ENCODE measurements around the gene CD207. TPM values are rescaled to one million over a fixed set of nuclear protein-coding genes. Genes with fewer than 3 reads are reported as not detected.

CD207 gene
- total RNA-seq, 1 donor = not detected

- TF ChIP-seq CTCF (IDR thresholded peaks at IDR 0.05; ENCODE audit: insufficient read depth, low read depth, low read length) = no peak
- H3K4me3 ChIP-seq (ENCODE audit: low read depth, low read length) = no peak overlapping the region
Measured at GRCh38 chr2:70808983-70809958, 26.3 kb downstream of the CD207 start.

GRCh38 chr2:70807828-70808118, 27.8 kb downstream of the CD207 start:
- H3K4me3 ChIP-seq (ENCODE audit: low read depth, low read length) = no peak overlapping the region
- DNase-seq (ENCODE audit: low read depth) = no peak
- no peak for TF ChIP-seq CTCF (IDR thresholded peaks at IDR 0.05; ENCODE audit: insufficient read depth, low read depth, low read length)

More at GRCh38 chr2:70808983-70809958, 26.3 kb downstream of the CD207 start:
- no peak for DNase-seq (ENCODE audit: low read depth)

- DNase-seq (ENCODE audit: low read depth) = no peak
- no peak for TF ChIP-seq CTCF (IDR thresholded peaks at IDR 0.05; ENCODE audit: insufficient read depth, low read depth, low read length)
Measured at GRCh38 chr2:70807102-70807827, 28.4 kb downstream of the CD207 start.

GRCh38 chr2:70806620-70807019, 29.0 kb downstream of the CD207 start:
- no peak overlapping the region for H3K4me3 ChIP-seq (ENCODE audit: low read depth, low read length)
- TF ChIP-seq CTCF (IDR thresholded peaks at IDR 0.05; ENCODE audit: insufficient read depth, low read depth, low read length) = no peak
- DNase-seq (ENCODE audit: low read depth) = no peak

More at GRCh38 chr2:70807102-70807827, 28.4 kb downstream of the CD207 start:
- no peak overlapping the region for H3K4me3 ChIP-seq (ENCODE audit: low read depth, low read length)

GRCh38 chr2:70806013-70806412, 29.6 kb downstream of the CD207 start:
- no peak for DNase-seq (ENCODE audit: low read depth)
- TF ChIP-seq CTCF (IDR thresholded peaks at IDR 0.05; ENCODE audit: insufficient read depth, low read depth, low read length) = no peak

GRCh38 chr2:70801607-70802263, 33.9 kb downstream of the CD207 start:
- DNase-seq (ENCODE audit: low read depth) = no peak
- no peak for TF ChIP-seq CTCF (IDR thresholded peaks at IDR 0.05; ENCODE audit: insufficient read depth, low read depth, low read length)
- no peak overlapping the region for H3K4me3 ChIP-seq (ENCODE audit: low read depth, low read length)

More at GRCh38 chr2:70806013-70806412, 29.6 kb downstream of the CD207 start:
- H3K4me3 ChIP-seq (ENCODE audit: low read depth, low read length) = no peak overlapping the region

All from fibroblast of villous mesenchyme (primary cell).